Measurements from ENCODE around the gene LRP4. TPM values are rescaled to one million over a fixed set of nuclear protein-coding genes. Genes with fewer than 3 reads are reported as not detected.
A peak's percentile ranks its signal among the peaks of the same experiment; 100 is the strongest.

The LRP4 gene
- total RNA-seq, 1 donor from 2014 or later: 4.9 TPM

DNA sequence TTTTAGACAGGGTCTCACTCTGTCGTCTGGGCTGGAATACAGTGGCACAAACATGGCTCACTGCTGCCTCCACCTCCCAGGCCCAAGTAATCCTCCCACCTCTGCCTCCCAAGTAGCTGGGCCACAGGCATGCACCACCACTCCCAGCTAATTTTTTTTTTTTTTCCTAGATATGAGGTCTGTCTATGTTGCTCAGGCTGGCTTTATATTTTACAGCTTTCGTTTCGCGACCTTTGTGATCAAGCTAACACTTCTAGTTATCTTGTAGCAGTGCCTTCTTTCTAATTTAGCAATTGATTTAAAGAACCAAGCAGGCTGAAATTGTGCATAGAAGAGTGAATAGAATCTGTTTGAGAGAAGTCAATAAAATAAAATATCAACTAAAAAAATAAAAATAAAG, 83.5 kb downstream of the LRP4 start:
- no peak for DNase-seq (ENCODE audit: low spot score in 2 of 2)
- Histone ChIP-seq H3K4me1 (no peaks in the 10 kb centered on the region), H3K27ac (no peak overlapping the region), H3K36me3 (no peaks in the 10 kb centered on the region), H3K27me3 (no peaks in the 10 kb centered on the region), H3K4me3 (no peak overlapping the region), H3K9me3 (no peaks in the 10 kb centered on the region)
- intact Hi-C loops (cut with DNase I): no loop called here
- TF ChIP-seq, protein P1, sequence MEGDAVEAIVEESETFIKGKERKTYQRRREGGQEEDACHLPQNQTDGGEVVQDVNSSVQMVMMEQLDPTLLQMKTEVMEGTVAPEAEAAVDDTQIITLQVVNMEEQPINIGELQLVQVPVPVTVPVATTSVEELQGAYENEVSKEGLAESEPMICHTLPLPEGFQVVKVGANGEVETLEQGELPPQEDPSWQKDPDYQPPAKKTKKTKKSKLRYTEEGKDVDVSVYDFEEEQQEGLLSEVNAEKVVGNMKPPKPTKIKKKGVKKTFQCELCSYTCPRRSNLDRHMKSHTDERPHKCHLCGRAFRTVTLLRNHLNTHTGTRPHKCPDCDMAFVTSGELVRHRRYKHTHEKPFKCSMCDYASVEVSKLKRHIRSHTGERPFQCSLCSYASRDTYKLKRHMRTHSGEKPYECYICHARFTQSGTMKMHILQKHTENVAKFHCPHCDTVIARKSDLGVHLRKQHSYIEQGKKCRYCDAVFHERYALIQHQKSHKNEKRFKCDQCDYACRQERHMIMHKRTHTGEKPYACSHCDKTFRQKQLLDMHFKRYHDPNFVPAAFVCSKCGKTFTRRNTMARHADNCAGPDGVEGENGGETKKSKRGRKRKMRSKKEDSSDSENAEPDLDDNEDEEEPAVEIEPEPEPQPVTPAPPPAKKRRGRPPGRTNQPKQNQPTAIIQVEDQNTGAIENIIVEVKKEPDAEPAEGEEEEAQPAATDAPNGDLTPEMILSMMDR (IDR thresholded peaks at IDR 0.05): no peak

DNA sequence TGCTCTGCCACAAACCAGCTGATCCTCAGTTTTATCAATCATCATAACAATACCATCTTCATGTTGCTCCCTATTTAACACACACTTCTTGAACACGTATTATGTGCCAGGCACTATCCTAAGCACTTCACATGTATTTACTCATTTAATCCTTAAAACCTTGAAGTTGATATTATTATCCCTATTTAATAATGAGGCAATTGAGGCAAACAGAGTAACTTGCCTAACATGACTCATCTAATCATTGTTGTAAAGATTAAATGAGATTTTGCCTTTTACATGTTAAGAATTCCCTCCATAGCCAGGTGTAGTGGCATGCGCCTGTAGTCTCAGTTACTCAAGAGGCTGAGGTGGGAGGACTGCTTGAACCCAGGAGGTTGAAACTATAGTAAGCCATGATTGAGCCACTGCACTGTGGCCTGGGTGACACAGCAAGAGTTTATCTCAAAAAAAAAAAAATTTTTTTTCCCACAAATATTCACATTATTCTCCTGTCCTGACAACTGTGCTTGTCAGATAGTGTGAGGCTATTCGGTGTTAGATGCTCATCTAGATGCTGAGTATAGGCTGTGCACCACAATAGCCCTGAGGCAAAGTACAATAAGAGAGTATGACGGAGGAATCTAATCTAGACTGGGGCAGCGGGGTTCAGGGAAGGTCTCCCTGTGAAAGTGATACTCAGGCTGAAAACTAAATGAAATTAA, 85.7 kb downstream of the LRP4 start:
- Histone ChIP-seq H3K4me1 (peaks cover 0 to 9% of the 10 kb centered on the region in 2 donors), H3K9me3 (no peaks in the 10 kb centered on the region), H3K4me3 (no peak overlapping the region), H3K27ac (no peak overlapping the region), H3K36me3 (no peaks in the 10 kb centered on the region), H3K27me3 (no peaks in the 10 kb centered on the region)
- intact Hi-C loops (cut with DNase I): no loop called here
- no peak for DNase-seq (ENCODE audit: low spot score in 2 of 2)
- TF ChIP-seq, protein P1 (IDR thresholded peaks at IDR 0.05): no peak

DNA sequence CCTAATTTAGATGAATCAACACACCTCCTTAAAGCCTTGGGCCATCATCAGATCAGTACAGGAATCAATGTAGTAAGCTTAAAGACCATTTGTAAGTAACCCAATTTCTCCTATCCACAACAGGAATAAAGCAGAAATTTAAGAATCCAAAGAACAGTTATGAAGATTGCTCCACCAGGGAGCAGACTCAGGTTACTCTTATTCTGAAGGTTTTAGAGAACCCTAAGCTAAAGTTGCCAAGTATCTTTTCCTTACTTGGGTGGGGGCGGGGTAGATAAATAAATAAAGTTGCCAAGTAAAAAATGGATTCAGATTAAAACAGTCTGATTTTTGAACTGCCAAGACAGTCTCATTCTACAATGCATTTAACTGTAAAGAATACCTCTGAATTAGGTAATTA, 90.4 kb downstream of the LRP4 start:
- Histone ChIP-seq H3K27me3 (no peaks in the 10 kb centered on the region), H3K4me1 (peaks cover 0 to 15% of the 10 kb centered on the region in 2 donors), H3K4me3 (no peak overlapping the region), H3K9me3 (no peaks in the 10 kb centered on the region), H3K27ac (peak overlapping the region; percentile 49 to 82), H3K36me3 (no peaks in the 10 kb centered on the region)
- TF ChIP-seq, protein P1 (IDR thresholded peaks at IDR 0.05): no peak
- intact Hi-C loops (cut with DNase I): no loop called here
- no peak for DNase-seq (ENCODE audit: low spot score in 2 of 2)

GRCh38 chr11:46826310-46827044, 91.9 kb downstream of the LRP4 start:
- TF ChIP-seq, protein P1 (IDR thresholded peaks at IDR 0.05): peak in 1 of 3 experiments; percentile 25
- intact Hi-C loops (cut with DNase I): loop anchor here (1.0 kb wide), 1 partner anchor 20 kb away; the partner anchor contains the start of gene CKAP5

DNA sequence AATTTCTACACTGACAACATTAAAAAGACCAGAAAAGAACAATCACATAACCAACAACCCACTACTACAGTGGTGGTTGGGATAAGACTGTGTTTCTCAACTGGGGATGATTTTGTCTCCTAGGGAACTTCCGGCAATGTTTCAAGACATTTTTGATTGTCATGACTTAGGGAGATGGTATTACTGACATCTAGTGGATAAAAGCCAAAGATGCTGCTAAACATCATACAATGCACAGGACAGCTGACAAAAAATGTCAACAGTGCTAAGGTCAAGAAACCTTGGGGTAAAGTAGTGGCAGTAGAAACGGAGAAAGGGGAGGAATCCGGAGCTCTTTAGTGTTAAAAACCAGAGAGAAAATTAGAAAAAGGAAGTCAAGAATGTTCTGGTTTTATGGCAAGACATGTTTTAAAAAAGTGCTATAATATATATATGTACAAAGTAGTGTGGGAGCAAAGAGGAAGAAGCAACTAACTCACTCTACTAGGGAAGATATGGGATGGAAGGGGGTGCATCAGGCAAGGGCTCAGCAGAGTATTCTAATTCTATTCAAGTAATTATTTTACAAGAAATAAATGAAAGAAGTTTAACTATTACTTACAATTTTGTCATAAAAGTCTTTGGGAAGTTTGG, 109.4 kb downstream of the LRP4 start:
- no peak overlapping the region for H3K4me3 ChIP-seq
- TF ChIP-seq, protein P1 (IDR thresholded peaks at IDR 0.05): no peak
- intact Hi-C loops (cut with DNase I): no loop called here
- no peaks in the 10 kb centered on the region for H3K27me3 ChIP-seq
- no peak for DNase-seq (ENCODE audit: low spot score in 2 of 2)
- H3K4me1 ChIP-seq: no peaks in the 10 kb centered on the region
- no peak overlapping the region for H3K27ac ChIP-seq
- H3K36me3 ChIP-seq: peaks cover 15 to 43% of the 10 kb centered on the region in 2 donors
- no peaks in the 10 kb centered on the region for H3K9me3 ChIP-seq

More at GRCh38 chr11:46826310-46827044, 91.9 kb downstream of the LRP4 start:
- DNase-seq (ENCODE audit: low spot score in 2 of 2): peak; percentile 47 to 90
- Histone ChIP-seq H3K27ac (peak overlapping the region; percentile 49 to 82), H3K9me3 (no peaks in the 10 kb centered on the region), H3K27me3 (no peaks in the 10 kb centered on the region), H3K4me1 (peaks cover 0 to 15% of the 10 kb centered on the region in 2 donors), H3K4me3 (peak overlapping the region; percentile 62 to 88), H3K36me3 (no peaks in the 10 kb centered on the region)

Other genes with a start within 250 kb of the LRP4 start
- 104 TPM for gene ARHGAP1, start 217.9 kb downstream of the LRP4 start, total RNA-seq
- gene ZNF408, start 217.5 kb downstream of the LRP4 start, total RNA-seq: 9.7 TPM
- gene F2, start 199.3 kb downstream of the LRP4 start, total RNA-seq: 2.6 TPM
- gene CKAP5, start 72.3 kb downstream of the LRP4 start, total RNA-seq: 13.5 TPM
- gene CSTPP1, start 18.2 kb upstream of the LRP4 start, total RNA-seq: 16.6 TPM

All from ascending aorta (tissue), 2 donors.